Activated CD8-positive, alpha-beta memory T cell treated with anti-CD3 and anti-CD28 coated beads for 36 hours (primary cell): Measurements from ENCODE around the gene C6orf52. TPM values are rescaled to one million over a fixed set of nuclear protein-coding genes. Genes with fewer than 3 reads are reported as not detected.

Experiments used
- total RNA-seq, 2 experiments: library from RNA; stranded (reverse); gene quantifications; one replicate each; pipeline ENCODE4 v1.2.3, GENCODE V29; 2021

The C6orf52 gene
- total RNA-seq, 2 experiments from 2014 or later = 5.5 to 5.7 TPM

Other genes starting within 250 kb of the C6orf52 start
- 1 to 10 TPM; 1.7 TPM for gene GCNT2, start 173.3 kb downstream of the C6orf52 start, total RNA-seq
- 10 to 100 TPM; 53.7 to 55.9 TPM for gene PAK1IP1, start 356 bp upstream of the C6orf52 start, total RNA-seq
- 10 to 100 TPM; 66.9 to 68.5 TPM for gene TMEM14C, start 28.5 kb upstream of the C6orf52 start, total RNA-seq
- gene TMEM14B, start 53.2 kb upstream of the C6orf52 start, total RNA-seq = 10 to 100 TPM; 98.0 to 99.3 TPM
- 1 to 10 TPM; 2.5 to 2.8 TPM for gene MAK, start 143.9 kb upstream of the C6orf52 start, total RNA-seq
- not detected for gene GCM2, start 187.4 kb upstream of the C6orf52 start, total RNA-seq
- not detected for gene SYCP2L, start 192.4 kb upstream of the C6orf52 start, total RNA-seq